Gastrocnemius medialis (tissue), 4 donors: ENCODE data around the gene PGLYRP3. TPM values are rescaled to one million over a fixed set of nuclear protein-coding genes. Genes with fewer than 3 reads are reported as not detected.

Experiments
- ATAC-seq, 2 donors: fragments of 150-250 bp; one replicate each; pipeline ENCODE4 v1.9.1; 2016
- DNase-seq, 2 donors: peaks; one replicate each; pipeline ENCODE4 v3.0.0-alpha.2; 2019
- H3K27ac ChIP-seq, 4 donors: fragments of 200-600 bp; sonication (generic); 1 replicate in 1 of 4; 2 replicates in 3 of 4; pipeline ENCODE4 v1.5.1; 2016 to 2018; ENCODE audit warnings: mild to moderate bottlenecking in 2 of 4, moderate library complexity in 1 of 4
- H3K27me3 ChIP-seq, 3 donors: fragments of 200-600 bp; sonication (generic) in 2 of 3; 1 replicate in 1 of 3; 2 replicates in 2 of 3; pipeline versions ENCODE4 v1.5.1 to v1.6.0; 2016 to 2019; ENCODE audit warnings: mild to moderate bottlenecking in 1 of 3, moderate library complexity in 1 of 3
- H3K36me3 ChIP-seq, 2 donors: fragments of 200-600 bp; sonication (generic) in 1 of 2; one replicate each; pipeline ENCODE4 v1.5.1; 2017 to 2018
- H3K4me1 ChIP-seq, 2 donors: fragments of 200-600 bp; sonication (generic) in 1 of 2; one replicate each; pipeline ENCODE4 v1.5.1; 2016 to 2017; ENCODE audit warnings: mild to moderate bottlenecking in 2 of 2
- H3K4me3 ChIP-seq, 4 donors: fragments of 200-600 bp; sonication (generic) in 3 of 4; 1 replicate in 1 of 4; 2 replicates in 3 of 4; pipeline ENCODE4 v1.5.1; 2016 to 2019; ENCODE audit warnings: mild to moderate bottlenecking in 2 of 4
- H3K9me3 ChIP-seq, 3 donors: fragments of 200-600 bp; sonication (generic) in 2 of 3; 1 replicate in 1 of 3; 2 replicates in 2 of 3; pipeline ENCODE4 v1.5.1; 2016 to 2019
- CTCF ChIP-seq, 5 experiments: fragments of 450-650 bp in 3 of 5; fragments of 200-600 bp in 2 of 5; sonication (generic) in 2 of 5; IDR thresholded peaks in 4 of 5; conservative IDR thresholded peaks in 1 of 5; 1 replicate in 4 of 5; 2 replicates in 1 of 5; pipeline ENCODE4 v1.5.1; 2016 to 2019; ENCODE audit warnings: antibody characterized with exemption in 5 of 5, mild to moderate bottlenecking in 3 of 5, moderate library complexity in 3 of 5
- POLR2A ChIP-seq, 2 donors: fragments of 450-650 bp; IDR thresholded peaks; one replicate each; pipeline ENCODE4 v1.6.1; 2017; ENCODE audit warnings: antibody characterized with exemption in 2 of 2, mild to moderate bottlenecking in 2 of 2, moderate library complexity in 2 of 2
- in situ Hi-C, 4 donors: fragments of 200-750 bp; cut with MboI; loops; one replicate each; pipeline versions ENCODE4 v1.15.0 to v1.8.0; 2017; ENCODE audit warnings: low sequenced_read_pairs in 4 of 4
- intact Hi-C: fragments of 100-400 bp; cut with DNase I; formaldehyde crosslinking; loops from one replicate; pipeline ENCODE4 v1.15.1; 2023; ENCODE audit warnings: low total_unique reads
- total RNA-seq, 4 donors: library from RNA; depleted of rRNA; stranded (reverse); fragments of >200 nt; gene quantifications; one replicate each; pipeline versions ENCODE4 v1.1.0 to v1.2.3, GENCODE V29; 2016

Gene PGLYRP3
- total RNA-seq, 4 donors from 2014 or later: not detected

GRCh38 chr1:153253076-153253475 is 59.7 kb downstream of the PGLYRP3 start:
- TF ChIP-seq POLR2A (IDR thresholded peaks at IDR 0.05): no peak
- no peak for TF ChIP-seq CTCF (IDR thresholded peaks at IDR 0.05 in 4 of 5, conservative IDR thresholded peaks at IDR 0.05 in 1 of 5)
- in situ Hi-C loops (no loop called here), intact Hi-C loops (no loop called here)
- H3K36me3 ChIP-seq: no peaks in the 10 kb centered on the region
- no peak overlapping the region for H3K4me3 ChIP-seq
- H3K9me3 ChIP-seq: no peaks in the 10 kb centered on the region
- H3K4me1 ChIP-seq: no peaks in the 10 kb centered on the region
- no peak for ATAC-seq
- DNase-seq: no peak
- peaks cover 0 to 3% (median 0%) of the 10 kb centered on the region in 3 donors for H3K27me3 ChIP-seq
- H3K27ac ChIP-seq: no peak overlapping the region

GRCh38 chr1:153251988-153252387 is 60.8 kb downstream of the PGLYRP3 start:
- Histone ChIP-seq H3K27me3 (peaks cover 0 to 3% (median 0%) of the 10 kb centered on the region in 3 donors), H3K9me3 (no peaks in the 10 kb centered on the region), H3K36me3 (no peaks in the 10 kb centered on the region), H3K4me1 (no peaks in the 10 kb centered on the region), H3K27ac (no peak overlapping the region), H3K4me3 (no peak overlapping the region)
- TF ChIP-seq POLR2A (IDR thresholded peaks at IDR 0.05): no peak
- TF ChIP-seq CTCF (IDR thresholded peaks at IDR 0.05 in 4 of 5, conservative IDR thresholded peaks at IDR 0.05 in 1 of 5): no peak
- DNase-seq (no peak), ATAC-seq (no peak)
- intact Hi-C loops (no loop called here), in situ Hi-C loops (no loop called here)

- in situ Hi-C loops: no loop called here
- H3K27me3 ChIP-seq: peaks cover 0 to 3% (median 0%) of the 10 kb centered on the region in 3 donors
Observed at GRCh38 chr1:153251562-153251961, 61.2 kb downstream of the PGLYRP3 start.

GRCh38 chr1:153251087-153251486 is 61.7 kb downstream of the PGLYRP3 start:
- H3K36me3 ChIP-seq: no peaks in the 10 kb centered on the region
- in situ Hi-C loops: no loop called here
- no peak overlapping the region for H3K4me3 ChIP-seq
- no peak overlapping the region for H3K27ac ChIP-seq
- no peaks in the 10 kb centered on the region for H3K9me3 ChIP-seq
- TF ChIP-seq POLR2A (IDR thresholded peaks at IDR 0.05) (no peak), CTCF (IDR thresholded peaks at IDR 0.05 in 4 of 5, conservative IDR thresholded peaks at IDR 0.05 in 1 of 5) (no peak)
- intact Hi-C loops: no loop called here
- DNase-seq (no peak), ATAC-seq (no peak)
- H3K4me1 ChIP-seq: no peaks in the 10 kb centered on the region
- peaks cover 0 to 3% (median 0%) of the 10 kb centered on the region in 3 donors for H3K27me3 ChIP-seq

More at GRCh38 chr1:153251562-153251961, 61.2 kb downstream of the PGLYRP3 start:
- no peak for ATAC-seq
- Histone ChIP-seq H3K4me3 (no peak overlapping the region), H3K9me3 (no peaks in the 10 kb centered on the region), H3K4me1 (no peaks in the 10 kb centered on the region), H3K36me3 (no peaks in the 10 kb centered on the region), H3K27ac (no peak overlapping the region)
- intact Hi-C loops: no loop called here
- TF ChIP-seq CTCF (IDR thresholded peaks at IDR 0.05 in 4 of 5, conservative IDR thresholded peaks at IDR 0.05 in 1 of 5) (no peak), POLR2A (IDR thresholded peaks at IDR 0.05) (no peak)
- DNase-seq: no peak

GRCh38 chr1:153250166-153250565 is 62.6 kb downstream of the PGLYRP3 start:
- intact Hi-C loops: no loop called here
- TF ChIP-seq CTCF (IDR thresholded peaks at IDR 0.05 in 4 of 5, conservative IDR thresholded peaks at IDR 0.05 in 1 of 5) (no peak), POLR2A (IDR thresholded peaks at IDR 0.05) (no peak)
- no peak overlapping the region for H3K27ac ChIP-seq
- H3K4me1 ChIP-seq: no peaks in the 10 kb centered on the region
- peaks cover 0 to 3% (median 0%) of the 10 kb centered on the region in 3 donors for H3K27me3 ChIP-seq
- no peaks in the 10 kb centered on the region for H3K9me3 ChIP-seq
- no peak overlapping the region for H3K4me3 ChIP-seq
- DNase-seq (no peak), ATAC-seq (no peak)
- no peaks in the 10 kb centered on the region for H3K36me3 ChIP-seq
- in situ Hi-C loops: no loop called here
